Activated CD8-positive, alpha-beta memory T cell treated with anti-CD3 and anti-CD28 coated beads for 1 hour (primary cell): ENCODE data around the gene ZBTB46.
"Not testable (repeated sequence)": the region's sequence is repeated elsewhere in the genome, so short reads cannot be mapped to it uniquely, and the experiment has no call there.

Experiments used
- DNase-seq, 2 donors: peaks; one replicate each; pipeline ENCODE4 v3.0.0-alpha.2; 2020; ENCODE audit warnings: low read depth in 1 of 2; ENCODE audit errors: extremely low read depth in 1 of 2

The ZBTB46 gene

GRCh38 chr20:63790572-63791168 is 40.4 kb downstream of the ZBTB46 start:
- no peak for DNase-seq

DNA sequence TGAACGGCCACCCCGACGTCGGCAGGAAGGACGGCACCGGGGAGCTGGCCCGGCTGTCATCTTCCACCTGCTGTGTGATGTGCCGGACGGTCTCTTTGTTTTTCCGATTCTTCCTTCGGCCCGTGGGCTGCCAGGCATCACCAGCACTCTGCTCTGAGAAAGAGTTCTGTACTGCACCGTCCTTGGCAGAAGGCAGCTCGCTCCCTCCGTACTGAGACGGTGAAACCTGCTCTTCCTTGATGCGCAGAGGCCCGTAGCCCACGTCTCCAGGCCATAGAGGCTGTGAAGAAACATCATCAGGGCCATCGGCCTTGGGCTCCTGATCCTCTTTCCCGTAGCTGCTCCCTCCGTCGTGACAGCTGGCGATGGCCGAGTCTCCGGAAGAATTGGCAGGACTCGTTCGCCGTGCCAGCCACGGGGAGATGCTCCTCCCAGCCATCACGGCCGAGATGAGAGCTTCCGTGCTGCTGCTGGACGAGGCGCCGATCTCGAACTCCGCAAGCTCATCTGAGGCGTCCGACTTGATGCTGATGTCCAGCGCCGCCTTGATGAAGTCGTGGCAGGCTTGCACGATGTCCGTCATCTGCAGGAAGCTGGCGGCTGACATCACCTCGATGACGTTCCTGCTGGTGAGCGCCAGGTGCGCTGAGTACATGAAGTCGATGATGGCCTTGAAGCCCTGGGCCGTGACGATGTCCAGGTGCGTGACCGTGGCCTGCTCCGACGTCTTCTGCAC is 41.1 kb downstream of the ZBTB46 start:
- DNase-seq: no peak

DNA sequence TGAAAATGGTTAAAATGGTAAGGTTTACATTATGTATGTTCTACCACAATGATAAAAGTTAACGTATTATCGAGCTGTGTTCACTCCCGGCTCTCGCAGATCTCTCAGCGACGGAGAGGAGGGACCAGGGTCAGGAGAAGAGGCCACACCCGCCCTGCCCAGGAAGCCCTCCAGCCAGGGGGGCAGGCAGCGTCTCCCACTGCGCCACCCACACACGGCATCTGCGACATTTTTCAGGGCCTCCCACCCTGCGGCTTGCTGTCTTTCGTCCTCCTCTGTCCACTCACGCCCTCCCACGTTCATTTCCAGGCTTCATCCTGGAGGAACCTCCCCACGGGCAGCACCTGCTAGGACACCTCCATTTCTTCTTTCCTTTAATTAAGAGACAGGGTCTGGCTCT is 43.3 kb downstream of the ZBTB46 start:
- no peak for DNase-seq

DNA sequence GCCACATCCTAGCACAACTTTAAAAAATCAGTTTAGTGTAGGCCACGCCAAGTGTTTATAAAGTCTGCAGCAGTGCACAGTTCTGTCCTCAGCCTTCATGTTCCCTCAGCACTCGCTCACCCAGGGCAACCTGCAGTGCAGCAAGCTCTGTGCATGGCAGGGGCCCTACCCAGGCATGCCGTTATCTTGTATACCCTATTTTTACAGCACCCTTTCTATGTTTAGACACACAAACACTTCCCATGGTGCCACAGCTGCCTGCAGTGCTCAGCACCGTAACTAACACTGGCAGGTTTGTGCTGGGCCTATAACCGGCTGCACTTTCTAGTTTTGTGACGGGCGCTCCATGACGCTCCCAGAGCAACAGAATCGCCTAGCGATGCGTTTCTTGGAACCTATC is 43.8 kb downstream of the ZBTB46 start:
- no peak for DNase-seq

GRCh38 chr20:63785691-63786131 is 45.4 kb downstream of the ZBTB46 start:
- no peak for DNase-seq

DNA sequence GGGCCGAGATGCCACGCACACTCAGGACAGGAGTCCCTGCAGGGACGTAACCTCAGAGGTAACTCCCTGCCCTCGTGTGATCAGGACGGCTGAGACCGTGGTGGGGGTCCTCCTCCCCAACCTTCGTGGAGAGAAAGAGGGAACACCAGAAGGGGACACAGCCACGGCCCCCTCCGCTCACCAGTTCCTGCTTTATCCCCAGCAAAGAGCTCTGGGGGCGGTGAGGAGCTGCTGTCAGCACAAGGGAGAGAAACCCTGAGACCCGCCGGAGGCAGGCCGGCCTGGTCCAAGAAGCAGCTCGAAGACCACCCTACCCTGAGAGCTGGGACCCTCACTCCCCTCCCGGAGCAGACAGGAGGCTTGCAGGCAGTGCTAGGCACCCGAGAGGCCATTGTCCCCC is 47.1 kb downstream of the ZBTB46 start:
- DNase-seq: no peak

DNA sequence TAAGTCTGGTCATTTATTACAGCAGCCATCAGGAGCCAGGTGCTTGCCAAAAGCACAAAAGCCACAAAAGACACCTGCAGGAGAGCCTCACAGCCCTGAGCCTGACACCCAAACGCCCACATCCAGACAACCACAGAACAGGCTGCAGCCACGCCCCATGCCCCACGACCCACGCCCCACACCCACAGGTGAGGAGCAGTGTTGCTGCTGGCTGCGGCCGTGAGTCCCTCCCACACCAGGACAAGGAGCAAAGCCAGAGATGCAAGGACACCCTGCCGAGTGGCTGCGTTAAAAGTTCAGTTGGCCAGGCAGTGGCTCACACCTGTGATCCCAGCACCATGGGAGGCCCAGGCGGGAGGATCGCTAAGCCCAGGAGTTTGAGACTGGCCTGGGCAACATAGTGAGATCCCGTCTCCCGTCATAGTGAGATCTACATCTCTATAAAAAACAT is 48.5 kb downstream of the ZBTB46 start:
- no peak for DNase-seq

- DNase-seq: peak; percentile 13 to 30
These were observed 49.0 kb downstream of the ZBTB46 start for GRCh38 chr20:63782051-63782471.

DNA sequence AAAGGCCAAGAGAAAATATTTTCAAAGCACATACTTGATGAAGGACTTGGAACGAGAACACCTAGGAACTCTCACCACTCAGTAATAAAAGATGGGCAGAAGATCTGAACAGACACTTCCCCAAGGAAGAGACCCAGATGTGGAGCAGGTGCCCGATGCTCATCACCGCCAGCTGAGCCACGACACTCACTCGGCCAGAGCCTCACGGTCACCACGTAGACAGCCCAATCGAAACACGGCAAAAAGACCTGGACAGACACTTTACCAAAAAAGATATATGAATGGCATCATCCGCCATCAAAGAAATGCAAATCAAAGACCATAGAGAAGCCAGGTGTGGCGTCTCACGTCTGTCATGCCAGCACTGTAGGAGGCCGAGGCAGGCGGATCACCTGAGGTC is 49.9 kb downstream of the ZBTB46 start:
- DNase-seq: no peak

GRCh38 chr20:63778857-63779256 is 52.2 kb downstream of the ZBTB46 start:
- DNase-seq: no peak

DNA sequence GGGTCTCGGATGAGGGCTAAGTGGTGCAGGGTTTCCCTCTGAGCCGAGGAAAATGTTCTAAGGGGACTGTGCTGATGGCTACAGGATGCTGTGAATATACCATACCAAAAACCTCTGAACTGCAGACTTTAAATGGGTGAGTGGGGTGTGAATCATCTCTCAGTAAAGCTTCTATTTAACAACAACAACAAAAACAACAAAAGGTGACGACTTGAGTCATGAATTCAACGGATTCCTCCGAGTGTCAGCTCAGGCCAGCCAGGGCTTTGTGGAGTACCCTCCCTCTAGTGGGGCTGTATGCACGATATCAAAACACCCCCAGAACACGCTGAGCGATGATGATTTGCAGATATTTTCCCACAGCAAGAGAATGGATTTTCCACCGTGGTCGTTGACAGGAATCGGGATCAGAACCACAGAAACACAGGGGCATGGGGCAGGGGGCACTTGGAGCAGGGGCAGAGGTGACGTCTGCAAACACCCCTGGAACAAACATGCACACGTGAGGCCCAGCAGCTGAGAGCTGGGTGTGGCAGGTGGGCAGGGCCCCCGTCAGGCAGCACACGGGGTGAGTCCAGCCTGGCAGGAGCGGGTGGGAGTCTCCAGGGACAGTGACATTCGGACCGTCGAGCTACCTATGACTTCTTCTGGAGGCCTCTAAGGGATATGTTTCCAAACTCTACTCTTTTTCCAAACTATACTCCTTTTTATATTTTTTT is 52.9 kb downstream of the ZBTB46 start:
- DNase-seq: no peak

DNA sequence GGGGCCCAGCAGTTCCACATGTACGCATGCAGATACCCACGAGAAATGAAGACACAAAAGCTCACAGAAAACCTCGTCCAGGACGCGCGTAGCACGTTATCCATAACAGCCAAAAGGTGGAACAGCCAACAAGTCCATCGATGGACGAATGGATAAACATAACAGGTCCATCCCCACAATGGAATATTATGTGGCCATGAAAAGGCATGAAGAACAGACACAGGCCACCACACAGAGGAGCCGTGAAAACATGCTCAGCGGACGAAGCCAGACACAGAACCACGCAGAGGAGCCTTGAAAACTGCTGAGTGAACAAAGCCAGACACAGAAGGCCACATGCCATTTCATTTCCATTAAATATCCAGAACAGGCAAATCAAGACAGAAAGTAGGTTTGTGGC is 53.5 kb downstream of the ZBTB46 start:
- no peak for DNase-seq

GRCh38 chr20:63776875-63777274 is 54.2 kb downstream of the ZBTB46 start:
- not testable (repeated sequence) for DNase-seq

- peak in 1 of 2 donors; percentile 22 for DNase-seq
These were observed 55.7 kb downstream of the ZBTB46 start for GRCh38 chr20:63775096-63775978.

DNA sequence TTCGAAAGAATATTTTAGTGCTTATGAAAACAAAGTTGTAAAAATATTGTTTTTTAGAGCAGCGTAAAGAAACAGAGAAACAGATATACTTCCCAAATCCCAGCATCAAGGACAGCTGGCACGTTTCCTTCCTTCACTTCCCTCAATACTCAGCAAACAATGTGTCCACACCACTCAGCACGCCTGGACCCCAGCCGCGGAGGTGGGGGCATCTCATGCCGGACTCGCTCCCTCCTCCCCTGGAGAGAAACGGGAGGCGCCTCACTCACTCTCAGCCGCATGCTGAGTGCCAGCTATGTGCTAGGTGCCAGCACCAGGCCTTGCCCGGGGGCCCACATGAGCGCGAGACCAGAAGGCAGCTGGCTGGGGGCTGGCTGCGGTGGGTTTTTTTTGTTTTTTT is 56.8 kb downstream of the ZBTB46 start:
- DNase-seq: no peak

DNA sequence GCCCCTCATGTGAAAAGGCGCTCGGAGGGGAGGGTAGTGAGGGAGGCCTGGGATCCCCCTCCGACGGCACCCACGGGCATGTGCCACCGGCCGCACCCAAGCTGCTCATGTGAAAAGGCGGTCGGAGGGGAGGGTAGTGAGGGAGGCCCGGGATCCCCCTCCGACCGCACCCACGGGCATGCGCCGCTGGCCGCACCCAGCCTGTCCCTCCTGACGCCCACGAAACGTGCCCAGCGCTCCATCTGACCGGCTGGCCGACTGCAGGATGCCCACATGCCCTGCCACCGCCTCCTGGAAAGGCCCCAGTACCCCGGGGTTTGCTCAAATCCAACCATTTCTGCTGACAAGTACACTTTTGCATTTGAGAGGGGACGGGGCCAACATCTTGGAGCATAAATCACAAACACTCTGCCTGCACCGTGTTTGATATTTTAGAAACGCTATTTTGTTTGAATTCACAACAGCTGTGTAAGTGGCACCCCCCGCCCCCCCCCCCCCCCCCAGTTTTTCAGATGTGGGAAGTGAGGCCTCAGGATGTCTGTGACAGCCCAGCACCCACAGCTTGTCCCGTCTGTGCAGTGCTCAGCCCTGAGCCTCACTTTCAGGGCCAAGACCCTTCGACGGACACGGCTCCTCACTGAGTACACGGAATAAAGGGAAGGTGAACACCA is 57.4 kb downstream of the ZBTB46 start:
- no peak for DNase-seq

DNA sequence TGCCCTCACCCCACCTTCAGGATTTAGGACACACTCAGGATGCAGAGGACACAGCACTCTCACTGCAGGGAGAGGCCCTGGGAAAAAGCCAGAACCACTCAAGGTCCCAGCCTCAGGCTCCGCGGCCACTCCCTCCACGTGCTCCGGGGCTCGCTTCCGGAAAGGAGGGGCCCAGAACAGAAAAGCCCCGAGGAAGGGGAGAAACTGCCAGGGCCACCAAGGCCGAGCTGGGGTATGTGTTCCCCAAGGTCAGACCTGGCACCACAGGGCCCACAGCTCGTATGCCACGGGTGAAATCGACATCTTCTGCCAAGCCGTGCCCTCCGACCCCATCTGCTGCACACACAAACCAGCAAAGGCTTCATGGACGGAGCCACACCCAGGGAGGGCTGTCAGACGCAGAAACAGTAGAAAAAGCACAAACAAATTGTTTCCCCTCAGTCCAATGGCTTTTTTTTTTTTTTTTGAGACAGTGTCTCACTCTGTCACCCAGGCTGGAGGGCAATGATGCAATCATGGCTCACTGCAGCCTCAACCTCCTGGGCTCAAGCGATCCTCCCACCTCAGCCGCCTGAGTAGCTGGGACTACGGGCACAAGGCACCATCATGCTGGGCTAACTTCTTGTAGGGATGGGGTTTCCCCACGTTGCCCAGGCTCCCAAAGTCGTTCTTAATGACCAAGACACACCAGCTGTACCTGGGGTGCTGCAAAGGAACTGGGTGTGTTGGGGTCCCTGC is 58.1 kb downstream of the ZBTB46 start:
- DNase-seq: no peak

DNA sequence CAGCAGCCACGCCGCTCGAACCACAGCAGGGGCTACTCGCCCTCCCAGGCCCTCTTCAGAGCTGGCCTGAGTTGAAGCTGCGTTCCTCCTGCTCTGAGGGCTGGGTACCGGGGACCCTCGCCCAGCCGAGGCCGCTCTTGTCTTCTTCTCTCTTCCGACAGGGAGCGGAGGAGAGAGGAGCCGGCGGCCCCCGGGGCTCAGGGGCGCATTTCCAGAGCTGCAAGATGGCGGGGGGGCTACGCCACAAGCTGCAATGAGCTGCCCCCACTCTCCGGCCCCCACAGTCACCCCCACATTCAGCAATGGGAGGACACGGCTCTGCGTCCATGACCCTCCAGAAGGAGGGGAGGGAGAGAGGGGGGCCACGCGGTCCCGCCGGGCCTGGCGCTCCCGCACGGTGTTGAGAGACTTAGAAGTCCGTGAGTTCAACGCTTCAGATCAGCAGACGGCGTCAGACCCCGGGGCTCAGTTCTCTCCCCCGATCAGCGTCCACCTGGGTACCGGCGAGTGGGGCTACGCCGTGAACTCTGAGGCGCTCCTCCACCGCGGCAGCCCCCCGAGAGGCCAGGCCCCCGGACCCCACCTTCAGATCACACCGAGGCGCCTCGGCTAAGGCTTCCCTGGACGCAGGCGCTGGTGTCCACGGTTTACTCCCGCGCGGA is 59.9 kb downstream of the ZBTB46 start:
- DNase-seq: no peak

DNA sequence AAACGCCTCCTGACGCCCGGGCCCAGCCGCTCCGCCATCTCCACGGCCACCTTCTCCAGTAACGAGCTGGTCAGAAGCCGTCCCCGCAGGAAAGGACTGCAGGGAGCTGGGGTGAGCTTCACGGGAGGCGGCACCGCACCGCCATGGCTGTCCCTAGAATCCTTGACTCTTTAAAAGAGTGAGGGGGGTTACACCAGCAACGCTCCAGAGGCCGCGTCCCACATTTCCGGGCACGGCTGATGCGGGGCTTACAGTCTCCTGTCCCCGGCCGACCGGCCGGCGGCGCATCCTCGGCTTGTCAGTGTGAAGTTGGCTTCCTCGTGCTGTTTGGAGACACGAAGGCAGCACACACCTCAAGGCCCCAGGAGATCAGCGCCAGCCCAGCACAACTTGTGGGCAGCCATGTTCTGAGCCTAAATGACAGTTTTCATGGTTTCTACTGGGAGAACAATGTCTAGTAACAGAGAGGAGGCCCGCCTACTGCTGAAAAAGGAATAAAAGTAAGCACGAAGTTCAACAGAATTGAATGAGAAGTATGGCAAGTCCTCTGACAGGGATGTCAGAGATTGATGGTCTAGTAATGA is 61.1 kb downstream of the ZBTB46 start:
- DNase-seq: no peak
